Thymus (tissue), 11 donors: ENCODE measurements around the gene GART. TPM values are rescaled to one million over a fixed set of nuclear protein-coding genes. Genes with fewer than 3 reads are reported as not detected.

Source experiments
- DNase-seq, 9 donors: peaks; one replicate each; pipeline ENCODE4 v3.0.0-alpha.2; 2013; ENCODE audit warnings: low spot score in 9 of 9, low read depth in 6 of 9, missing footprints in 1 of 9
- H3K27ac ChIP-seq, 2 donors: one replicate each; pipeline ENCODE4 v1.5.1; 2013; ENCODE audit warnings: control low read depth in 1 of 2, low read depth in 1 of 2, low read length in 1 of 2, mild to moderate bottlenecking in 1 of 2, moderate library complexity in 1 of 2
- H3K27me3 ChIP-seq, 2 donors: one replicate each; pipeline ENCODE4 v1.5.1; 2013; ENCODE audit warnings: low read length in 1 of 2; ENCODE audit not compliant: control insufficient read depth in 2 of 2, insufficient read depth in 1 of 2
- H3K36me3 ChIP-seq, 2 donors: one replicate each; pipeline ENCODE4 v1.5.1; 2013; ENCODE audit warnings: low read length in 1 of 2, mild to moderate bottlenecking in 1 of 2, moderate library complexity in 1 of 2; ENCODE audit not compliant: control insufficient read depth in 2 of 2, insufficient read depth in 2 of 2
- H3K4me1 ChIP-seq, 2 donors: one replicate each; pipeline ENCODE4 v1.5.1; 2013; ENCODE audit warnings: low read length in 2 of 2; ENCODE audit not compliant: control insufficient read depth in 2 of 2, insufficient read depth in 2 of 2
- H3K4me3 ChIP-seq, 2 donors: one replicate each; pipeline ENCODE4 v1.5.1; 2013; ENCODE audit warnings: low read length in 2 of 2, control low read depth in 1 of 2, mild to moderate bottlenecking in 1 of 2
- H3K9me3 ChIP-seq, 2 donors: one replicate each; pipeline ENCODE4 v1.5.1; 2013; ENCODE audit warnings: low read length in 1 of 2, mild to moderate bottlenecking in 1 of 2; ENCODE audit not compliant: control insufficient read depth in 2 of 2, insufficient read depth in 1 of 2
- WGBS: extraction: QIAGEN DNeasy Blood & Tissue Kit; methylation state at CpG from one replicate; pipeline ENCODE4 v1.1.7; 2013; 5-methylcytosine and 5-hydroxymethylcytosine counted together
- polyA plus RNA-seq: library from polyadenylated mRNA; stranded (reverse); fragments of 200-250 nt; gene quantifications from one replicate; pipeline ENCODE4 v1.2.3, GENCODE V29; 2013
- total RNA-seq: library from RNA; stranded (reverse); fragments of 120-200 nt; gene quantifications from one replicate; pipeline ENCODE4 v1.2.4, GENCODE V29; 2013
- donor health status: healthy.

Gene GART
- total and polyA plus RNA-seq, 2 donors, result 29.5 to 58.5 TPM

DNA sequence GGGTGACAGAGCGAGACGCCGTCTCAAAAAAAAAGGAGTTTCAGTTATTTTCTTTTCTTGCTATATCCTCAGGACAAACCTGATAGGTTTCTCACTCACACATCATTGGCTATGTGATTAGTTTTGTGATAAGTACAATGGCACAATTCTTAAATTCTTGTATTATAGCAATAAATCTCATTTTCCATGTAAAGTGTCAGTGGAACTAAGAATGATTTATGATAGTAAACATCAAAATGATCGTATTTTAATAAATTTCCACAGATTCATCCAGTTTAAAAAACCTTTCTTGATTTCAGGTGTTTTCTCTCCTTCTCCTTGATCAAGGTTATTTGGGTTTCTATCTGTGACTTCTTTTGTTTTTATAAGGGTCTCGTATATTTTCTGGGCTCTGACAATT is 53.9 kb downstream of the GART start:
- DNase-seq, result no peak
- no peaks in the 10 kb centered on the region for H3K9me3 ChIP-seq
- H3K27ac ChIP-seq, result no peak overlapping the region
- H3K27me3 ChIP-seq, result no peaks in the 10 kb centered on the region
- no peak overlapping the region for H3K4me3 ChIP-seq
- H3K36me3 ChIP-seq, result no peaks in the 10 kb centered on the region
- peaks cover 2 to 8% of the 10 kb centered on the region in 2 donors for H3K4me1 ChIP-seq
- 97% methylated on average over 5 of the region's 5 CpGs for WGBS

DNA sequence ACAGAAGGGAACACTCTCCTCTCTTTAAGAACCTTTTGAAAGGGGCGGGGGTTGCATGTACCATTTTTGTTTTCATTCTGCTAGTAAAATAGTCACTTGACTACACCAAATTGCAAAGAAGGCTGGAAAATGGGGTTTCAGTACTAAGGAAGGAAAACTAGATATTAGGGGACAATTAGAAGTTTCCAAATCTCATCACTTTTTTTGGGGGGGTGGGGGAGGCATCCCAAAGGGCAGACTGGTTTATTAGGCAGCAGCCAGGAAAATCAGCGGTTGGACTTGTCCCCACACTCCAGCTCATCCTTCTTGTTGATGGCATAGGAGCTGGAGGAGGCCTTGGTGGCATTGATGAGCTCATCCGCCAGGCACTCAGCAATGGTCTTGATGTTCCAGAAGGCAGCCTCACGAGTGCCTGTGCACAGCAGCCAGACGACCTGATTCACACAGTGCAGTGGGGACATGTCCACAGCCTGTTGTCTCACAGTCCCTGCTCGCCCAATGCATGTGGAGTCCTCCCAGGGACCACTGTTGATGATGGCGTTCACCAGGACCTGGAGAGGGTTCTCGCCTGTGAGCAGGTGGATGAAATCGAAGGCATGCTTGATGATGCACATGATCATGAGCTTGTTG is 60.5 kb downstream of the GART start:
- Histone ChIP-seq H3K4me1 (peaks cover 8 to 14% of the 10 kb centered on the region in 2 donors), H3K4me3 (no peak overlapping the region), H3K9me3 (no peaks in the 10 kb centered on the region), H3K27me3 (no peaks in the 10 kb centered on the region), H3K36me3 (no peaks in the 10 kb centered on the region), H3K27ac (no peak overlapping the region)
- 96% methylated on average over 9 of the region's 9 CpGs for WGBS
- DNase-seq, result no peak

DNA sequence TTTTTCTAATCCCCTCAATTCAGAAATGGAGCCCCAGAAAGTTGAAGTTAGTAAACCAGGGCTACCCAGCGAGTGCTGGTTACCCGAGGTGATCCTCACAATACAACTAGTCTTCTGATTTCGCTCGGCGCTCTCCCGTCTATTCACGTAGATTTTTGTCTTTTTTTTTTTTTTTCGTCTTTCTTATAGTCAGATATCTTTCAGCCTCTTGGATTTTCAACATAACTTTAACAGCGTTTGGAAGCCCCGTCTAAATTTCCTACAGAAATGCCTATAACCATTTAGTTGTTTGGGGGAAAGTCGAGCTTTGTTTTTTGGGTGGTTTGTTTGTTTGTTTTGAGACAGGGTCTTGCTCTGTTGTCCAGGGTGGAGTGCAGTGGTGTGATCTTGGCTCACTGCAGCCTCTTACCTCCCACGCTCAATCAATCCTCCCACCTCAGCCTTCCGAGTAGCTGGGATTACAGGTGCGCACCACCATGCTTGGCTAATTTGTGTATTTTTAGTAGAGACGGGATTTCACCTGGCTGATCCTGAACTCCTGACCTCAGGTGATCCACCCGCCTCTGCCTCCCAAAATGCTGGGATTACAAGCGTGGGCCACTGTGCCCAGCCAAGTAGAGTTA is 61.3 kb downstream of the GART start:
- 38% methylated on average over 17 of the region's 17 CpGs for WGBS
- no peaks in the 10 kb centered on the region for H3K36me3 ChIP-seq
- peak overlapping the region; percentile 71 to 91 for H3K4me3 ChIP-seq
- H3K27ac ChIP-seq, result peak overlapping the region; percentile 75 to 83
- H3K9me3 ChIP-seq, result no peaks in the 10 kb centered on the region
- peaks cover 8 to 14% of the 10 kb centered on the region in 2 donors for H3K4me1 ChIP-seq
- no peaks in the 10 kb centered on the region for H3K27me3 ChIP-seq
- DNase-seq, result no peak

DNA sequence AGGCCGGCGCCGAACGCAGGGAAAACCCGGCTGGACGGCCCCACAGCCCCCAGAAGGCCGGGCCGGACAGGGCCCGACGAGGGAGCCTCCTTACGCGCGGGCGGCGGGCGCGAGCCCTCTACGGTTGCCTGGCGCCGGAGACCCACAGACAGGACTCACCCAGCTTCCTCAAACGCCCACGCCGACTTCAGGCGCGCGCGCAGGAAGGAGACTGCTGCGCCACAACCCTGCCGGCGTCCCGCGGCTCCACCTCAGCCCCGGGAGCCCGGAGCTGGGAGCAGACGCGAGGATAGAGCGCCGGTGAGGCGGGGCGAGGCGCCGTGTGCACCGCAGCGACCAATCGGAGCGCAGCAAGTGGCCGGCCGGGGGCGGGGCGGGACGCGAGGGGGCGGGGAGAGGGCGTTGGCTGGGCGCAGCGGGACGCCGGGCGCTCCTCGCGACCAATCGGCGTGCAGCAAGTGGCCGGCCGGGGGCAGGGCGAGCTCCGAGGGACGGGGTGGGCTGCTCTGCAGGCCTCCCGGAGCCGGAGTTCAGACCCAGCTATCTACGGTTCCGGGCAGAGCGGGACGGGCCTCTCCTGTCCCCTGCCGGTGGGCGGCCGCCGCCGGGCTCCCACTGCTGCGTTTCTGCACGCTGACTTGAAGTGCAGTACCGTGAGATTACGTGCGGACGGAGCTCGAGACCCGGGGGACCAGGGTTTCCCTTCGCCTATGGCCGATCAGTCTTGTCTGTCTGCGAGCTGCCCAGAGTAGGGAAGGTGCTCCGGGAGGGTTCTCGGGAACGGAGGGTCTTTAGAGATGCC is 62.0 kb downstream of the GART start, which contains the start of gene TMEM50B:
TMEM50B (minus strand) TSS at position 296 of the 802 bp plus-strand sequence. CDS start 11,089 bp downstream, outside the sequence.
- peak within 1 kb of the TSS; percentile 80 to 94 for H3K27ac ChIP-seq
- H3K36me3 ChIP-seq, result no peaks in the 10 kb centered on the region
- WGBS, result under 1% methylated on average over 93 of the region's 93 CpGs

DNA sequence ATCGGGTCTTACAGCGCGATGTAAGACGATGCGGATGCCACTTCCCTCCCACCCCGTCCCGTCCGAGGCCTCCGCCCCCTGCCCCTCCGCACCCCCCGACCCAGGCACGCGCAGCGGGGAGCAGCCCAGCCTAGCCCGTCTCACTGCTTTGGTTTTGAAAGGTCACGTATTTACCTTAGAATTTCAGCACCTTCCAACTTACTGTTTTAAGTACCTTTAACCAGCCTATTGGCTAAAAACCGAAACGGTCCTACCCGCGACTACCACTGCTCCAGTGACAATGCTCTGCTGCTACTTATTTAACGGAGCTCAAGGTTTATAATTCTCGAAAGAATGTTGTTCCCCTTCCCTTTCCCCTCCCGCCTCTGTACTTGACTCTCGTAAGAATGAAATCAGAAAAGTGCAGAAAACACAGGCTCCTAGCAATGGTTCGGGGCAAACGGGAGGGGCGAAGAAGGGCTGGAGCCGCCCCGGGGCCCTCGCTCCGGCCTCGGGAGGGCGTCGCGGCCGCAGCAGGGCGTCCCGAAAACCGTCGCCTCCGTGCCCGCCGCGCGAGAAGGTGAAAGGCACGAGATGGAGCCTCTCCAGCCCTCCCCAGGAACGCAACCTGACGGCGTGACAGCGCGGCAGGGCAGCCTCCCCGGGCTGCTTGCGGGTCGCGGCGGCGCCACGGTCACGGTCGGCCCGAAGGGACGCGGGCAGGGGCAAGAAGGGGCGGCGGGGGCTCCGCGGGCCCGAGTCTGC is 62.8 kb downstream of the GART start:
- Histone ChIP-seq H3K9me3 (no peaks in the 10 kb centered on the region), H3K27me3 (no peaks in the 10 kb centered on the region), H3K4me1 (peaks cover 8 to 14% of the 10 kb centered on the region in 2 donors), H3K4me3 (peak overlapping the region; percentile 69 to 91), H3K36me3 (no peaks in the 10 kb centered on the region), H3K27ac (peak overlapping the region; percentile 80 to 94)
- DNase-seq, result peak in 7 of 9 donors; percentile 14 to 60 (median 26)
- WGBS, result under 1% methylated on average over 68 of the region's 68 CpGs

More for the DNA sequence above, 62.0 kb downstream of the GART start, which contains the start of gene TMEM50B:
- H3K9me3 ChIP-seq, result no peaks in the 10 kb centered on the region
- peaks cover 8 to 14% of the 10 kb centered on the region in 2 donors for H3K4me1 ChIP-seq
- H3K4me3 ChIP-seq, result peak within 1 kb of the TSS; percentile 71 to 91
- DNase-seq, result peak; percentile 74 to 97 (median 91)
- no peaks in the 10 kb centered on the region for H3K27me3 ChIP-seq

DNA sequence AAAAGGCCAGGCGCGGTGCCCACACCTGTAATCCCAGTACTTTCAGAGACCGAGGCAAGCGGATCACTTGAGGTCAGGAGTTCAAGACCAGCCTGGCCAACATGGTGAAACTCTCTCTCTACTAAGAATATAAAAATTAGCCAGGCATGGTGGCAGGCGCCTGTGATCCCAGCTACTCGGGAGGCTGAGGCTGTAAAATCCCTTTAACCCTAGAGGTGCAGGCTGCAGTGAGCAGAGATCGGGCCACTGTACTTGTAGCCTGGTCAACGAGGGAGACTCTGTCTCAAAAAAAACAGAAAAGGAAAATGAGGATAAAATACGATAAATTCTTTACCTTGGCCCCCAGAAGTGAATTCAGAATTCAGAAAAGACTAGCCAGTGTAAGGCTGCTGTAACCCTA is 63.7 kb downstream of the GART start:
- Histone ChIP-seq H3K4me3 (peak overlapping the region; percentile 69 to 91), H3K4me1 (peaks cover 8 to 14% of the 10 kb centered on the region in 2 donors), H3K27ac (no peak overlapping the region), H3K36me3 (no peaks in the 10 kb centered on the region), H3K27me3 (no peaks in the 10 kb centered on the region), H3K9me3 (peaks cover 0 to 2% of the 10 kb centered on the region in 2 donors)
- 83% methylated on average over 9 of the region's 9 CpGs for WGBS
- DNase-seq, result no peak

DNA sequence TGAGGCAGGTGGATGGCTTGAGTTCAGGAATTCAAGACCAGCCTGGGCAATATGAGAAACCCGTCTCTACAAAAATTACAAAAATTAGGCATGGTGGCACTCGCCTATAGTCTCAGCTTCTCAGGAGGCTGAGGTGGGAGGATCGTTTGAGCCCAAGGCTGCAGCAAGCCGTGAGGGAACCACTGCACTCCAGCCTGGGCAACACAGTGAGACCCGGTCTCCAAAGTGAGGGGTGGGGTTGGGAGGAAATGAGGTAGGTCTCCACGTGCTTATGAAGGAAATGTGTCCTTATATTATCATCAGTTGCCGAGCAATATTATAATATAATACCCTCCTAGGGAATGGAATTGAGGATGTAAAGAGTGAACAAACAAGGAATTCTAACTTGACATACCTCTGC is 64.9 kb downstream of the GART start:
- 98% methylated on average over 7 of the region's 7 CpGs for WGBS
- no peak overlapping the region for H3K4me3 ChIP-seq

DNA sequence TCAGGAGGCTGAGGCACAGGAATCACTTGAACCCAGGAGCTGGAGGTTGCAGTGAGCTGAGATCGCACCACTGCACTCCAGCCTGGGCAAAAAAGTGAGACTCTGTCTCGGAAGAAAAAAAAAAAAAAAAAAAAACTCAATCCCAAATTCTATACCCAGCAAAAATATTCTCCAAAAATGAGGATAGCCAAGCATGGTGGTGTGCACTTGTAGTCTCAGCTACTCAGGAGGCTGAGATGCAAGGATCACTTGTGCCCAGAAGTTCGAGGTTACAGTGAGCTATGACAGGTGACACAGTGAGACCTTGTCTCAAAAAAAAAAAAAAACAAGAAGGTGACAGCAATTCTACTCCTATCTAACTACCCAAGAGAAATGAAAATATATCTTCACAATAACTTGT is 68.6 kb downstream of the GART start:
- no peak overlapping the region for H3K4me3 ChIP-seq

More for the DNA sequence above, 64.9 kb downstream of the GART start:
- DNase-seq, result no peak
- Histone ChIP-seq H3K27me3 (no peaks in the 10 kb centered on the region), H3K36me3 (no peaks in the 10 kb centered on the region), H3K9me3 (peaks cover 0 to 5% of the 10 kb centered on the region in 2 donors), H3K27ac (no peak overlapping the region), H3K4me1 (peaks cover 8 to 14% of the 10 kb centered on the region in 2 donors)

More for the DNA sequence above, 68.6 kb downstream of the GART start:
- Histone ChIP-seq H3K9me3 (peaks cover 0 to 5% of the 10 kb centered on the region in 2 donors), H3K27me3 (no peaks in the 10 kb centered on the region), H3K4me1 (peaks cover 3% of the 10 kb centered on the region in 2 donors), H3K27ac (no peak overlapping the region), H3K36me3 (no peaks in the 10 kb centered on the region)
- DNase-seq, result no peak
- 96% methylated on average over 3 of the region's 3 CpGs for WGBS
